Liver (tissue), 9 donors: ENCODE data around the gene FEZ2. TPM values are rescaled to one million over a fixed set of nuclear protein-coding genes. Genes with fewer than 3 reads are reported as not detected.

Experiments used
- DNase-seq: peaks from one replicate; pipeline ENCODE4 v3.0.0-alpha.2; 2017; ENCODE audit warnings: low spot score
- H3K27ac ChIP-seq, 2 donors: one replicate each; pipeline ENCODE4 v1.7.0; 2013; ENCODE audit warnings: inconsistent platforms in 2 of 2, low read length in 2 of 2, control low read depth in 1 of 2, low read depth in 1 of 2, mild to moderate bottlenecking in 1 of 2
- H3K27me3 ChIP-seq, 4 donors: one replicate each; pipeline versions ENCODE4 v1.6.1 to v1.7.0; 2013; ENCODE audit warnings: low read length in 3 of 4, inconsistent platforms in 1 of 4, mild to moderate bottlenecking in 1 of 4, moderate library complexity in 1 of 4; ENCODE audit not compliant: control insufficient read depth in 4 of 4, insufficient read depth in 4 of 4
- H3K36me3 ChIP-seq, 4 donors: one replicate each; pipeline versions ENCODE4 v1.6.1 to v1.7.0; 2013; ENCODE audit warnings: low read length in 3 of 4, mild to moderate bottlenecking in 3 of 4, low read depth in 1 of 4, moderate library complexity in 1 of 4; ENCODE audit not compliant: control insufficient read depth in 4 of 4, insufficient read depth in 3 of 4
- H3K4me1 ChIP-seq, 4 donors: one replicate each; pipeline versions ENCODE4 v1.6.1 to v1.7.0; 2013; ENCODE audit warnings: low read length in 3 of 4, mild to moderate bottlenecking in 3 of 4, moderate library complexity in 1 of 4; ENCODE audit not compliant: control insufficient read depth in 4 of 4, insufficient read depth in 4 of 4
- H3K4me3 ChIP-seq, 3 donors: one replicate each; pipeline versions ENCODE4 v1.6.1 to v1.7.0; 2013; ENCODE audit warnings: low read length in 3 of 3, control low read depth in 1 of 3, low read depth in 1 of 3, mild to moderate bottlenecking in 1 of 3
- H3K9ac ChIP-seq, 2 donors: one replicate each; pipeline ENCODE4 v1.7.0; 2013; ENCODE audit warnings: low read length in 2 of 2, mild to moderate bottlenecking in 2 of 2, moderate library complexity in 2 of 2, control low read depth in 1 of 2, low read depth in 1 of 2
- H3K9me3 ChIP-seq, 4 donors: one replicate each; pipeline versions ENCODE4 v1.6.1 to v1.7.0; 2013; ENCODE audit warnings: low read length in 3 of 4; ENCODE audit not compliant: control insufficient read depth in 4 of 4
- CTCF ChIP-seq: fragments of 150-350 bp; IDR thresholded peaks from 2 replicates; pipeline ENCODE4 v1.5.1; 2017; ENCODE audit warnings: improper control_type of control experiment, low read depth, low read length; ENCODE audit not compliant: missing input control
- EGR1 ChIP-seq, 2 donors: IDR thresholded peaks; 2 replicates each; pipeline ENCODE4 v1.6.1; 2016 to 2018; ENCODE audit warnings: antibody characterized with exemption in 2 of 2, low read depth in 2 of 2
- FOXA1 ChIP-seq: IDR thresholded peaks from 2 replicates; pipeline ENCODE4 v1.6.1; 2016; ENCODE audit warnings: antibody characterized with exemption
- FOXA2 ChIP-seq: IDR thresholded peaks from 2 replicates; pipeline ENCODE4 v1.6.1; 2016; ENCODE audit warnings: antibody characterized with exemption
- GABPA ChIP-seq, 2 donors: IDR thresholded peaks in 1 of 2; conservative IDR thresholded peaks in 1 of 2; 2 replicates each; pipeline ENCODE4 v1.6.1; 2016; ENCODE audit warnings: antibody characterized with exemption in 2 of 2, mild to moderate bottlenecking in 1 of 2, moderate library complexity in 1 of 2
- HNF4A ChIP-seq, 2 donors: conservative IDR thresholded peaks; 2 replicates each; pipeline ENCODE4 v1.6.1; 2016; ENCODE audit warnings: antibody characterized with exemption in 2 of 2, mild to moderate bottlenecking in 2 of 2
- HNF4G ChIP-seq: IDR thresholded peaks from 2 replicates; pipeline ENCODE4 v1.6.1; 2016; ENCODE audit warnings: antibody characterized with exemption
- JUND ChIP-seq, 2 donors: IDR thresholded peaks; 2 replicates each; pipeline ENCODE4 v1.6.1; 2016; ENCODE audit warnings: antibody characterized with exemption in 2 of 2
- NR2F2 ChIP-seq: IDR thresholded peaks from 2 replicates; pipeline ENCODE4 v1.6.1; 2016; ENCODE audit warnings: antibody characterized with exemption
- RAD21 ChIP-seq, 2 donors: IDR thresholded peaks; 2 replicates each; pipeline ENCODE4 v1.6.1; 2016; ENCODE audit warnings: antibody characterized with exemption in 2 of 2, mild to moderate bottlenecking in 2 of 2
- REST ChIP-seq: IDR thresholded peaks from 2 replicates; pipeline ENCODE4 v1.6.1; 2016; ENCODE audit warnings: antibody characterized with exemption, mild to moderate bottlenecking
- RXRA ChIP-seq, 2 donors: IDR thresholded peaks; 2 replicates each; pipeline ENCODE4 v1.6.1; 2017 to 2018; ENCODE audit warnings: antibody characterized with exemption in 2 of 2, mild to moderate bottlenecking in 1 of 2
- SP1 ChIP-seq: IDR thresholded peaks from 2 replicates; pipeline ENCODE4 v1.6.1; 2018; ENCODE audit warnings: antibody characterized with exemption, mild to moderate bottlenecking
- TAF1 ChIP-seq: conservative IDR thresholded peaks from 2 replicates; pipeline ENCODE4 v1.6.1; 2016; ENCODE audit warnings: antibody characterized with exemption, mild to moderate bottlenecking
- YY1 ChIP-seq: IDR thresholded peaks from 2 replicates; pipeline ENCODE4 v1.6.1; 2016; ENCODE audit warnings: antibody characterized with exemption, mild to moderate bottlenecking
- WGBS: extraction: QIAGEN DNeasy Blood & Tissue Kit; methylation state at CpG from one replicate; pipeline ENCODE4 v1.1.7; 2013; 5-methylcytosine and 5-hydroxymethylcytosine counted together
- polyA plus RNA-seq, 2 donors: library from polyadenylated mRNA; stranded (reverse) in 1 of 2; unstranded in 1 of 2; fragments of 200-250 nt in 1 of 2; fragments of >200 nt in 1 of 2; fragmentation: Nextera tagmentation in 1 of 2; extraction: Ambion mirVana in 1 of 2; gene quantifications; one replicate each; pipeline versions ENCODE4 v1.2.1 to v1.2.3, GENCODE V29; 2013 to 2015
- total RNA-seq, 2 donors: library from RNA; depleted of rRNA; stranded (reverse); fragments of >200 nt; gene quantifications; one replicate each; pipeline ENCODE4 v1.2.3, GENCODE V29; 2014
- TF ChIP-seq, protein P1 (sequence below): IDR thresholded peaks from 2 replicates; pipeline ENCODE4 v1.6.1; 2016; ENCODE audit warnings: antibody characterized with exemption
- TF ChIP-seq, protein P2 (sequence below): IDR thresholded peaks from 2 replicates; pipeline ENCODE4 v1.6.1; 2016; ENCODE audit warnings: antibody characterized with exemption
- TF ChIP-seq, protein P3 (sequence below): IDR thresholded peaks from 2 replicates; pipeline ENCODE4 v1.6.1; 2016; ENCODE audit warnings: antibody characterized with exemption
- donor health status: healthy.
- donor health status: healthy.
- donor health status: healthy.
- donor health status: healthy.
- donor health status: healthy.

The FEZ2 gene
- total and polyA plus RNA-seq, 4 donors = 11.9 to 16.1 (median 14.1) TPM

- Histone ChIP-seq H3K36me3 (no peaks in the 10 kb centered on the region), H3K9me3 (no peaks in the 10 kb centered on the region), H3K27me3 (no peaks in the 10 kb centered on the region), H3K4me1 (peaks cover 5 to 16% (median 7%) of the 10 kb centered on the region in 4 donors), H3K4me3 (peak overlapping the region; percentile 66 to 99 (median 69)), H3K9ac (peak overlapping the region in 1 of 2 donors; percentile 5), H3K27ac (peak overlapping the region in 1 of 2 donors; percentile 57)
- WGBS = 36% methylated on average over 19 of the region's 19 CpGs
- no peak for TF ChIP-seq EGR1 (IDR thresholded peaks at IDR 0.05; ENCODE audit: low read depth in 2 of 2)
- no peak for TF ChIP-seq FOXA2
- TF ChIP-seq FOXA1 = no peak
- no peak for TF ChIP-seq HNF4A (conservative IDR thresholded peaks at IDR 0.05)
- no peak for TF ChIP-seq TAF1
- no peak for TF ChIP-seq RXRA (IDR thresholded peaks at IDR 0.05)
- no peak for TF ChIP-seq RAD21 (IDR thresholded peaks at IDR 0.05)
- TF ChIP-seq, protein P1, sequence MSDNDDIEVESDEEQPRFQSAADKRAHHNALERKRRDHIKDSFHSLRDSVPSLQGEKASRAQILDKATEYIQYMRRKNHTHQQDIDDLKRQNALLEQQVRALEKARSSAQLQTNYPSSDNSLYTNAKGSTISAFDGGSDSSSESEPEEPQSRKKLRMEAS = no peak
- TF ChIP-seq SP1 = no peak
- no peak for TF ChIP-seq HNF4G
- TF ChIP-seq, protein P2, sequence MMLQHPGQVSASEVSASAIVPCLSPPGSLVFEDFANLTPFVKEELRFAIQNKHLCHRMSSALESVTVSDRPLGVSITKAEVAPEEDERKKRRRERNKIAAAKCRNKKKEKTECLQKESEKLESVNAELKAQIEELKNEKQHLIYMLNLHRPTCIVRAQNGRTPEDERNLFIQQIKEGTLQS = no peak
- TF ChIP-seq GABPA (IDR thresholded peaks at IDR 0.05 in 1 of 2, conservative IDR thresholded peaks at IDR 0.05 in 1 of 2) = no peak
- TF ChIP-seq, protein P3, sequence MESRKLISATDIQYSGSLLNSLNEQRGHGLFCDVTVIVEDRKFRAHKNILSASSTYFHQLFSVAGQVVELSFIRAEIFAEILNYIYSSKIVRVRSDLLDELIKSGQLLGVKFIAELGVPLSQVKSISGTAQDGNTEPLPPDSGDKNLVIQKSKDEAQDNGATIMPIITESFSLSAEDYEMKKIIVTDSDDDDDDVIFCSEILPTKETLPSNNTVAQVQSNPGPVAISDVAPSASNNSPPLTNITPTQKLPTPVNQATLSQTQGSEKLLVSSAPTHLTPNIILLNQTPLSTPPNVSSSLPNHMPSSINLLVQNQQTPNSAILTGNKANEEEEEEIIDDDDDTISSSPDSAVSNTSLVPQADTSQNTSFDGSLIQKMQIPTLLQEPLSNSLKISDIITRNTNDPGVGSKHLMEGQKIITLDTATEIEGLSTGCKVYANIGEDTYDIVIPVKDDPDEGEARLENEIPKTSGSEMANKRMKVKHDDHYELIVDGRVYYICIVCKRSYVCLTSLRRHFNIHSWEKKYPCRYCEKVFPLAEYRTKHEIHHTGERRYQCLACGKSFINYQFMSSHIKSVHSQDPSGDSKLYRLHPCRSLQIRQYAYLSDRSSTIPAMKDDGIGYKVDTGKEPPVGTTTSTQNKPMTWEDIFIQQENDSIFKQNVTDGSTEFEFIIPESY = no peak
- no peak for TF ChIP-seq JUND (IDR thresholded peaks at IDR 0.05)
- TF ChIP-seq CTCF = no peak
- no peak for TF ChIP-seq REST
- TF ChIP-seq NR2F2 = no peak
- no peak for TF ChIP-seq YY1
- DNase-seq = no peak
Observed at GRCh38 chr2:36597003-36597531, 901 bp downstream of the FEZ2 start.
